HepG2 (cell line): Measurements from ENCODE around the gene ZBTB32. TPM values are rescaled to one million over a fixed set of nuclear protein-coding genes. Genes with fewer than 3 reads are reported as not detected.

Source experiments
- CBX2 ChIP-seq, 2 experiments: fragments of 200-600 bp in 1 of 2; sonication (generic); formaldehyde crosslinking in 1 of 2; IDR thresholded peaks; 2 replicates each; pipeline versions ENCODE4 v1.7.0 to v1.8.1; 2018 to 2022; ENCODE audit warnings: low read depth in 2 of 2, low read length in 1 of 2, mild to moderate bottlenecking in 1 of 2, missing genetic modification reagents in 1 of 2
- GMEB2 ChIP-seq: IDR thresholded peaks from 2 replicates; pipeline ENCODE4 v1.6.1; 2016; ENCODE audit warnings: missing biosample characterization, missing genetic modification reagents, low read depth
- HNRNPUL1 ChIP-seq: fragments of 200-400 bp; formaldehyde crosslinking; IDR thresholded peaks from 2 replicates; pipeline ENCODE4 v1.6.1; 2017; ENCODE audit warnings: low read depth, mild to moderate bottlenecking, low read length, moderate library complexity
- HOXA9 ChIP-seq: sonication (generic); formaldehyde crosslinking; IDR thresholded peaks from 2 replicates; pipeline ENCODE4 v1.8.1; 2022; ENCODE audit warnings: missing genetic modification reagents, mild to moderate bottlenecking, moderate library complexity, borderline replicate concordance
- HOXD1 ChIP-seq: sonication (generic); formaldehyde crosslinking; IDR thresholded peaks from 2 replicates; pipeline ENCODE4 v1.5.0; 2020; ENCODE audit warnings: missing genetic modification reagents
- NRL ChIP-seq: sonication (generic); formaldehyde crosslinking; IDR thresholded peaks from 2 replicates; pipeline ENCODE4 v1.5.0; 2020; ENCODE audit warnings: missing genetic modification reagents, mild to moderate bottlenecking, moderate library complexity, borderline replicate concordance
- PBX2 ChIP-seq: IDR thresholded peaks from 2 replicates; pipeline ENCODE4 v1.6.1; 2016; ENCODE audit warnings: control low read depth
- SNAPC2 ChIP-seq: sonication (generic); formaldehyde crosslinking; IDR thresholded peaks from 2 replicates; pipeline ENCODE4 v1.8.1; 2022; ENCODE audit warnings: mild to moderate bottlenecking, missing genetic modification reagents
- ZNF432 ChIP-seq: sonication (generic); formaldehyde crosslinking; IDR thresholded peaks from 2 replicates; pipeline ENCODE4 v1.5.0; 2020; ENCODE audit warnings: missing genetic modification reagents, mild to moderate bottlenecking, borderline replicate concordance
- ZNF44 ChIP-seq: sonication (generic); formaldehyde crosslinking; IDR thresholded peaks from 2 replicates; pipeline ENCODE4 v1.5.1; 2020; ENCODE audit warnings: mild to moderate bottlenecking, missing genetic modification reagents
- ZNF607 ChIP-seq: sonication (generic); formaldehyde crosslinking; IDR thresholded peaks from 2 replicates; pipeline ENCODE4 v1.5.1; 2020; ENCODE audit warnings: missing genetic modification reagents, mild to moderate bottlenecking, borderline replicate concordance
- ZNF850 ChIP-seq: sonication (generic); formaldehyde crosslinking; conservative IDR thresholded peaks from 2 replicates; pipeline ENCODE4 v1.9.0; 2021; ENCODE audit warnings: mild to moderate bottlenecking, missing genetic modification reagents
- polyA plus RNA-seq, 8 experiments: library from polyadenylated mRNA; depleted of rRNA in 3 of 8; stranded (reverse) in 7 of 8; unstranded in 1 of 8; fragments of >200 nt; fragmentation: Illumina TruSeq in 4 of 8; extraction: Trizol in 4 of 8; gene quantifications; 2 replicates each; pipeline versions ENCODE4 v1.2.1 to v1.2.3, GENCODE V29; 2011 to 2016; ENCODE audit warnings: low read depth in 4 of 8, missing spikeins in 1 of 8, mixed read lengths in 1 of 8; ENCODE audit not compliant: insufficient read depth in 1 of 8
- total RNA-seq, 5 experiments: library from RNA; depleted of rRNA; stranded (reverse); fragments of >200 nt; fragmentation: Illumina TruSeq; extraction: Trizol; gene quantifications; 2 replicates each; pipeline ENCODE4 v1.2.3, GENCODE V29; 2016; ENCODE audit warnings: low read depth in 1 of 5
- TF ChIP-seq, protein P1 (sequence below): sonication (generic); formaldehyde crosslinking; IDR thresholded peaks from 2 replicates; pipeline ENCODE4 v1.5.0; 2020; ENCODE audit warnings: mild to moderate bottlenecking, missing genetic modification reagents
- TF ChIP-seq, protein P2 (sequence below): sonication (generic); formaldehyde crosslinking; IDR thresholded peaks from 2 replicates; pipeline ENCODE4 v1.8.1; 2023; ENCODE audit warnings: mild to moderate bottlenecking, inconsistent platforms, moderate library complexity, missing genetic modification reagents, borderline replicate concordance
- TF ChIP-seq, protein P3 (sequence below): sonication (generic); formaldehyde crosslinking; IDR thresholded peaks from 2 replicates; pipeline ENCODE4 v1.4.0; 2020; ENCODE audit warnings: mild to moderate bottlenecking, missing genetic modification reagents
- TF ChIP-seq, protein P4 (sequence below): IDR thresholded peaks from 2 replicates; pipeline ENCODE4 v1.6.1; 2012; ENCODE audit warnings: low read depth, low read length, improper control_type of control experiment

ZBTB32 gene
- total and polyA plus RNA-seq, 2 of the 13 experiments (the other 11 are each of a cell fraction or from before 2014, with no cell fraction given) = not detected

DNA sequence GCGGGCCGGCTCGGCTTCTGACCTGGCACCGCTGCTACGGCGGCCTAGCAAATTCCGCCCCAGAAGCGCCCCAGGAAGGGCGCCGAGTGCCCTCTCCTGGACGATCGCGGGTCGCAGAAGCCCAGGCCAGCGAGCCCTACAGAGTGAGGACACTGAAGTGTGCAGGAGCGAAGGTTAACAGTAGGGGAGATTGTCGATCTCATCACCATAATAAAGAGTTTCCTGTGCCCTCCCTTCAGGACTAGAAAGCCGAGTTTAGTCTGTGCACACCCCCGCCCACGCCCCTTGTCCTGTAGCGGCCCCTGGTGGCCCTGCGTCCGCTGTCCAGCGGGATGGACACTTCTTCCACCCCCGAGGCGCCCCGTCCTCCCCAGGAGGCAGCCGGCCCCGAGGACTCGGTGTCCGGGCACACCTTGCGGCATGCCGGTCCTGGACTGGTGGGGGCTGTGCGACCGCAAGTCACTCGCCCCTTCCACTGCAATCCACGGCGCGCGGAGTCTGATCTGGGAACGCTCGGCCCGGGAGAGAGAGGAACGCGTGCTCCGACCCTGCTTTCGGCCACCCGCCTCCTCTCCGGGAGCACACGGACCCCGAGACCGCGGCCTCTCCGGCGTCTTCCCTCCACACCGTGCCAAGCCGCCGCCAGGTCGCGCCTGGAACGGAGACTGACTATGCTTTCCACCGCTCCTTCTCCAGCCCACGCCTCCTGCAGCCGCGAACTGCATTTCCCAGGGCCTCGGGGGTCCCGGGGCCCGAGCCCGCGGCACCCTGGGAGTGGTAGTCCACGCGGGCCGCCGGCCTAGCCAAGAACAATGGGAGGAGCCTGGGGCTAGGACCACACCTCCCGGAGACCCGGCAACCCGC, 12.7 kb downstream of the ZBTB32 start (continued):
- no peak for TF ChIP-seq PBX2 (CRISPR knock-in tag)
- peak; percentile 20; the same call in 1 of the 2 replicates for TF ChIP-seq ZNF607 (CRISPR knock-in tag)
- TF ChIP-seq GMEB2 (CRISPR knock-in tag) = 0 out of 2 replicates have a peak, but pooled peaks have one; percentile 57
- no peak for TF ChIP-seq ZNF432 (CRISPR knock-in tag)
- TF ChIP-seq, protein P1, sequence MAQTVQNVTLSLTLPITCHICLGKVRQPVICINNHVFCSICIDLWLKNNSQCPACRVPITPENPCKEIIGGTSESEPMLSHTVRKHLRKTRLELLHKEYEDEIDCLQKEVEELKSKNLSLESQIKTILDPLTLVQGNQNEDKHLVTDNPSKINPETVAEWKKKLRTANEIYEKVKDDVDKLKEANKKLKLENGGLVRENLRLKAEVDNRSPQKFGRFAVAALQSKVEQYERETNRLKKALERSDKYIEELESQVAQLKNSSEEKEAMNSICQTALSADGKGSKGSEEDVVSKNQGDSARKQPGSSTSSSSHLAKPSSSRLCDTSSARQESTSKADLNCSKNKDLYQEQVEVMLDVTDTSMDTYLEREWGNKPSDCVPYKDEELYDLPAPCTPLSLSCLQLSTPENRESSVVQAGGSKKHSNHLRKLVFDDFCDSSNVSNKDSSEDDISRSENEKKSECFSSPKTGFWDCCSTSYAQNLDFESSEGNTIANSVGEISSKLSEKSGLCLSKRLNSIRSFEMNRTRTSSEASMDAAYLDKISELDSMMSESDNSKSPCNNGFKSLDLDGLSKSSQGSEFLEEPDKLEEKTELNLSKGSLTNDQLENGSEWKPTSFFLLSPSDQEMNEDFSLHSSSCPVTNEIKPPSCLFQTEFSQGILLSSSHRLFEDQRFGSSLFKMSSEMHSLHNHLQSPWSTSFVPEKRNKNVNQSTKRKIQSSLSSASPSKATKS (CRISPR knock-in tag) = peak; percentile 70; the same call in 1 of the 2 replicates
- TF ChIP-seq, protein P2, sequence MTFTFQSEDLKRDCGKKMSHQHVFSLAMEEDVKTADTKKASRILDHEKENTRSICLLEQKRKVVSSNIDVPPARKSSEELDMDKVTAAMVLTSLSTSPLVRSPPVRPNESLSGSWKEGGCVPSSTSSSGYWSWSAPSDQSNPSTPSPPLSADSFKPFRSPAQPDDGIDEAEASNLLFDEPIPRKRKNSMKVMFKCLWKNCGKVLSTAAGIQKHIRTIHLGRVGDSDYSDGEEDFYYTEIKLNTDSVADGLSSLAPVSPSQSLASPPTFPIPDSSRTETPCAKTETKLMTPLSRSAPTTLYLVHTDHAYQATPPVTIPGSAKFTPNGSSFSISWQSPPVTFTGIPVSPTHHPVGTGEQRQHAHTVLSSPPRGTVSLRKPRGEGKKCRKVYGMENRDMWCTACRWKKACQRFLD (CRISPR knock-in tag) = no peak; the same call in 1 of the 2 replicates
- no peak; the same call in 1 of the 2 replicates for TF ChIP-seq SNAPC2 (CRISPR knock-in tag)
- no peak for TF ChIP-seq HNRNPUL1
- TF ChIP-seq ZNF44 = no peak
- TF ChIP-seq HOXA9 (CRISPR knock-in tag) = no peak
- TF ChIP-seq HOXD1 (CRISPR knock-in tag) = peak; percentile 56
- 0 out of 2 replicates have a peak, but pooled peaks have one; percentile 16 for TF ChIP-seq NRL (CRISPR knock-in tag)
- no peak for TF ChIP-seq ZNF850
- no peak for TF ChIP-seq CBX2 (IDR thresholded peaks at IDR 0.05; ENCODE audit: low read depth, low read length)
- TF ChIP-seq CBX2 (CRISPR knock-in tag; IDR thresholded peaks at IDR 0.05; ENCODE audit: low read depth) = no peak
- TF ChIP-seq, protein P3, sequence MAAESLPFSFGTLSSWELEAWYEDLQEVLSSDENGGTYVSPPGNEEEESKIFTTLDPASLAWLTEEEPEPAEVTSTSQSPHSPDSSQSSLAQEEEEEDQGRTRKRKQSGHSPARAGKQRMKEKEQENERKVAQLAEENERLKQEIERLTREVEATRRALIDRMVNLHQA = no peak
- TF ChIP-seq, protein P4, sequence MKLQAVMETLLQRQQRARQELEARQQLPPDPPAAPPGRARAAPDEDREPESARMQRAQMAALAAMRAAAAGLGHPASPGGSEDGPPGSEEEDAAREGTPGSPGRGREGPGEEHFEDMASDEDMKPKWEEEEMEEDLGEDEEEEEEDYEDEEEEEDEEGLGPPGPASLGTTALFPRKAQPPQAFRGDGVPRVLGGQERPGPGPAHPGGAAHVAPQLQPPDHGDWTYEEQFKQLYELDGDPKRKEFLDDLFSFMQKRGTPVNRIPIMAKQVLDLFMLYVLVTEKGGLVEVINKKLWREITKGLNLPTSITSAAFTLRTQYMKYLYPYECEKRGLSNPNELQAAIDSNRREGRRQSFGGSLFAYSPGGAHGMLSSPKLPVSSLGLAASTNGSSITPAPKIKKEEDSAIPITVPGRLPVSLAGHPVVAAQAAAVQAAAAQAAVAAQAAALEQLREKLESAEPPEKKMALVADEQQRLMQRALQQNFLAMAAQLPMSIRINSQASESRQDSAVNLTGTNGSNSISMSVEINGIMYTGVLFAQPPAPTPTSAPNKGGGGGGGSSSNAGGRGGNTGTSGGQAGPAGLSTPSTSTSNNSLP = peak; percentile 56; the same call in 1 of the 2 replicates
